Activated naive CD4-positive, alpha-beta T cell treated with anti-CD3 and anti-CD28 coated beads, Interleukin-2, amount 10 ng/mL, durations not matched to agents 7 days and 5 days (primary cell): ENCODE results near the gene AMER3.

Experiments used
- CTCF ChIA-PET: fragments of 350-600 bp; sonication (Branson Sonifier 250); formaldehyde crosslinking; loops from one replicate; lab custom pipeline; 2021; ENCODE audit warnings: antibody characterized with exemption; lab: Charles Lee
- DNase-seq: peaks from one replicate; pipeline ENCODE4 v3.0.0-alpha.2; 2020
- H3K27ac Mint-ChIP-seq: one replicate; pipeline ENCODE4 v1.8.0; 2021; ENCODE audit warnings: mild to moderate bottlenecking, moderate library complexity, mixed read lengths
- H3K27me3 Mint-ChIP-seq: one replicate; pipeline ENCODE4 v1.8.0; 2021; ENCODE audit warnings: mild to moderate bottlenecking, mixed read lengths
- H3K36me3 Mint-ChIP-seq: one replicate; pipeline ENCODE4 v1.8.0; 2021; ENCODE audit warnings: mixed read lengths
- H3K4me1 Mint-ChIP-seq: one replicate; pipeline ENCODE4 v1.8.0; 2021; ENCODE audit warnings: mixed read lengths
- H3K4me3 Mint-ChIP-seq: one replicate; pipeline ENCODE4 v1.8.0; 2021; ENCODE audit warnings: mild to moderate bottlenecking, moderate library complexity, mixed read lengths
- H3K9me3 Mint-ChIP-seq: one replicate; pipeline ENCODE4 v1.8.0; 2021; ENCODE audit warnings: mixed read lengths

AMER3 gene

DNA sequence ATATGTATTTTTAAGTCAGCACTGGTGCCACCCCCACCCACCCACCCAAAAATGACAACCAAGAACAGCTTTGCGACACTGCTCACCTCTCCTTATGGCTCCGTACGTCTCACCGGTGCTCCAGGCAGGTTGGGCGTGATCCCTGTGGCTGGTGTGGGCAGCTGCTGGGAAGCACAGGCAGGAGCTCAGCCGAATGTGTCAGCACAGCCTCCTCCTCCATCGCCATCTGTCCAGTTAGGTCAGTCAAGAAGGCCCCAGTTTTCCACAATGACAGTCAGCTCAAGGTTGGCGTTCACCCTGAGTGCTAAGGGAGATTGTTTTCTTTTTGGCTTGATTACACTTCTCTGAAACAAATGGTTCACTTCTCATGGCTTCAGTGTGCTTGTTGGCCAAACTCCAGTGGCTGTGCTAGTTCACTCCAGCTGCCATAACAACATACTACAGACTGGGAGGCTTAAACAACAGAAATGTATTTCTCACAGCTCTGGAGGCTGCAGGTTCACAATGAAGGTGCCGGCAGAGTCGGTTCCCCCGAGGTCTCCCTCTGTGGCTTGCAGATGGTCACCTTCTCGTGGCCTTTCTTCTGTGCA is 30.2 kb downstream of the AMER3 start:
- no peak overlapping the region for H3K27ac Mint-ChIP-seq
- DNase-seq = no peak
- no peaks in the 10 kb centered on the region for H3K9me3 Mint-ChIP-seq
- peaks cover 5% of the 10 kb centered on the region for H3K27me3 Mint-ChIP-seq
- H3K4me1 Mint-ChIP-seq = no peaks in the 10 kb centered on the region
- CTCF ChIA-PET = interaction anchor here (1.8 kb wide), 1 partner anchor 12 kb away, joined by 4 read pairs; no protein-coding TSS in a partner anchor
- no peak overlapping the region for H3K4me3 Mint-ChIP-seq
- no peaks in the 10 kb centered on the region for H3K36me3 Mint-ChIP-seq

- no peak for DNase-seq
- peaks cover 8% of the 10 kb centered on the region for H3K27me3 Mint-ChIP-seq
- CTCF ChIA-PET = interaction anchor here (0.7 to 1.8 kb wide), 2 partner anchors 11 to 368 kb away, joined by 3 to 4 read pairs; no protein-coding TSS in a partner anchor
- H3K27ac Mint-ChIP-seq = no peak overlapping the region
- no peaks in the 10 kb centered on the region for H3K4me1 Mint-ChIP-seq
- H3K9me3 Mint-ChIP-seq = no peaks in the 10 kb centered on the region
- no peaks in the 10 kb centered on the region for H3K36me3 Mint-ChIP-seq
- H3K4me3 Mint-ChIP-seq = no peak overlapping the region
Observed at GRCh38 chr2:130786076-130786475, 30.7 kb downstream of the AMER3 start.

- no peaks in the 10 kb centered on the region for H3K9me3 Mint-ChIP-seq
- H3K4me3 Mint-ChIP-seq = no peak overlapping the region
- CTCF ChIA-PET = no interaction called here
- H3K27me3 Mint-ChIP-seq = peaks cover 11% of the 10 kb centered on the region
- H3K4me1 Mint-ChIP-seq = no peaks in the 10 kb centered on the region
- DNase-seq = no peak
- H3K27ac Mint-ChIP-seq = no peak overlapping the region
- H3K36me3 Mint-ChIP-seq = no peaks in the 10 kb centered on the region
Observed at GRCh38 chr2:130787841-130788240, 32.5 kb downstream of the AMER3 start.

GRCh38 chr2:130790312-130790711 is 35.0 kb downstream of the AMER3 start:
- CTCF ChIA-PET = interaction anchor here (1.0 kb wide), 1 partner anchor 83 kb away, joined by 7 read pairs; no protein-coding TSS in a partner anchor
- DNase-seq = no peak
- peaks cover 12% of the 10 kb centered on the region for H3K27me3 Mint-ChIP-seq
- no peaks in the 10 kb centered on the region for H3K9me3 Mint-ChIP-seq
- no peak overlapping the region for H3K27ac Mint-ChIP-seq
- no peak overlapping the region for H3K4me3 Mint-ChIP-seq
- no peaks in the 10 kb centered on the region for H3K4me1 Mint-ChIP-seq
- no peaks in the 10 kb centered on the region for H3K36me3 Mint-ChIP-seq

- H3K4me3 Mint-ChIP-seq = no peak overlapping the region
- no peaks in the 10 kb centered on the region for H3K4me1 Mint-ChIP-seq
- no peaks in the 10 kb centered on the region for H3K36me3 Mint-ChIP-seq
- H3K9me3 Mint-ChIP-seq = no peaks in the 10 kb centered on the region
- CTCF ChIA-PET = interaction anchor here (0.6 to 1.0 kb wide), 2 partner anchors 62 to 83 kb away, joined by 3 to 7 read pairs; partner anchors contain the start of gene GPR148
- peaks cover 19% of the 10 kb centered on the region for H3K27me3 Mint-ChIP-seq
- no peak overlapping the region for H3K27ac Mint-ChIP-seq
- DNase-seq = no peak
Observed at GRCh38 chr2:130790804-130791616, 35.7 kb downstream of the AMER3 start.

DNA sequence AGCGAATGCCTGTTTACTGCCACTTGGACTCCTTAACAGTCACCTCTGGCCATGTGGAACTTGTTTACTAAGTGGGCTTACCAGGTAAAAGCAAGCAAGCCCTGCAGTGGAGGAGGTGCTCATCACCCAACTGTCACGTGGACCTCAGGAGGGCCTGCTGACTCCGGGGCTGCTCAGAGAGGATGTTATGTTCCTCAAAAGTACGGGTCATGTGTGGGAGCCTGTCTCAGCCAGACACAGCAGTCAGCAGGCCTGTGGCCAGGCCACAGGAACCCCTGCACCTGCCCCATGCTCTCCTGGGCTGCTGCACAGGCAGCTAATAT is 36.2 kb downstream of the AMER3 start:
- H3K36me3 Mint-ChIP-seq = no peaks in the 10 kb centered on the region
- DNase-seq = no peak
- no peak overlapping the region for H3K4me3 Mint-ChIP-seq
- peaks cover 24% of the 10 kb centered on the region for H3K27me3 Mint-ChIP-seq
- CTCF ChIA-PET = interaction anchor here (0.6 kb wide), 1 partner anchor 63 kb away, joined by 3 read pairs; the partner anchor contains the start of gene GPR148
- no peaks in the 10 kb centered on the region for H3K4me1 Mint-ChIP-seq
- no peak overlapping the region for H3K27ac Mint-ChIP-seq
- H3K9me3 Mint-ChIP-seq = no peaks in the 10 kb centered on the region

GRCh38 chr2:130795431-130795830 is 40.1 kb downstream of the AMER3 start:
- CTCF ChIA-PET = interaction anchor here (1.0 to 10.2 kb wide), 2 partner anchors 80 to 126 kb away, joined by 3 to 209 read pairs; no protein-coding TSS in a partner anchor
- DNase-seq = no peak
- Mint-ChIP-seq H3K27me3 (peaks cover 44% of the 10 kb centered on the region), H3K36me3 (no peaks in the 10 kb centered on the region), H3K4me1 (peaks cover 4% of the 10 kb centered on the region), H3K4me3 (no peak overlapping the region), H3K27ac (no peak overlapping the region), H3K9me3 (no peaks in the 10 kb centered on the region)

GRCh38 chr2:130796290-130796689 is 41.0 kb downstream of the AMER3 start:
- H3K9me3 Mint-ChIP-seq = no peaks in the 10 kb centered on the region
- DNase-seq = no peak
- no peak overlapping the region for H3K4me3 Mint-ChIP-seq
- H3K4me1 Mint-ChIP-seq = peaks cover 4% of the 10 kb centered on the region
- H3K27me3 Mint-ChIP-seq = peaks cover 43% of the 10 kb centered on the region
- H3K36me3 Mint-ChIP-seq = no peaks in the 10 kb centered on the region
- CTCF ChIA-PET = interaction anchor here (1.2 to 10.2 kb wide), 3 partner anchors 55 to 125 kb away, joined by 4 to 209 read pairs (median 44); no protein-coding TSS in a partner anchor
- H3K27ac Mint-ChIP-seq = no peak overlapping the region

GRCh38 chr2:130797493-130798435 is 42.4 kb downstream of the AMER3 start:
- Mint-ChIP-seq H3K4me1 (peaks cover 4% of the 10 kb centered on the region), H3K27ac (no peak overlapping the region), H3K36me3 (no peaks in the 10 kb centered on the region), H3K4me3 (peak overlapping the region; percentile 57), H3K9me3 (no peaks in the 10 kb centered on the region), H3K27me3 (peaks cover 42% of the 10 kb centered on the region)
- DNase-seq = peak; percentile 93
- CTCF ChIA-PET = interaction anchor here (0.6 to 10.2 kb wide), 23 partner anchors 12 to 311 kb away, joined by 3 to 209 read pairs (median 4); partner anchors contain the start of genes ARHGEF4 and GPR148

DNA sequence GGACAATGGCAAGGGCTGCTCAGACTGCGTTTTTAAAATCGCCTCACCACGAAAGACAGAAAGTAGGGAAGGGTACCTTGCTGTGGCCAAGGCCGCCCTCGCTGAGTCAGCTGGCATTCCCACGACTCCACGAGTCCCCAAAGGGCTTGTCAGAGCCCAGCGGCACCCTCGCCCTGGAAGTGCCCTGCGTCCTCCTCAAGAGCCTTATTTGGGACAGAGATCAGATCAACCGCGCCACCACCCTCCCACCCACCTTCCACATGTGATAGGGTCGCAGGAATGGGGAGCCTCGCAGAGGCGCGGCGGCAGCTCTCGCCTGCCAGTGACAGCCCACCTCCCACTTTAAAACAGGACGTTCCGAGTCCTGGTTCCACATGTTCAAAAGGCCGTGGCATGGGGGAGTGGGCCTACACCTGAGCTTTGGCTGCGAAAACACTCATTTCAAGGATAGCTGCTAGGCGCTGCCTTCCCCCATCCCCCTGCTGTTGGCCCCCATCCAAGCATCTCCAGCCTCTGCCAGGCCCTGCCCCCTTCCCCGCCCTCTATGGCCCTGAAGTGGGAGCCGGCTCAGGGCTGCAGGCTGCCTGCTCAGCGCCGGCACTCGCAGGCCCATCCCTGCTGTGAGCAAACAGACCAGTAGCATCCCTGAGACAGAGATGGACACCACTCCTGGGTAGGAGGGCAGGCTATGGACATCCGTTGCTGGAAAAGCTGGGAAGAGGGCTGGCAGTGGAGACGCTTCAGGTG is 43.3 kb downstream of the AMER3 start:
- Mint-ChIP-seq H3K9me3 (no peaks in the 10 kb centered on the region), H3K4me1 (peaks cover 4% of the 10 kb centered on the region), H3K27me3 (peaks cover 42% of the 10 kb centered on the region), H3K36me3 (no peaks in the 10 kb centered on the region), H3K4me3 (peak overlapping the region; percentile 57), H3K27ac (no peak overlapping the region)
- DNase-seq = no peak
- CTCF ChIA-PET = interaction anchor here (0.8 to 10.2 kb wide), 5 partner anchors 22 to 123 kb away, joined by 3 to 209 read pairs (median 26); no protein-coding TSS in a partner anchor

DNA sequence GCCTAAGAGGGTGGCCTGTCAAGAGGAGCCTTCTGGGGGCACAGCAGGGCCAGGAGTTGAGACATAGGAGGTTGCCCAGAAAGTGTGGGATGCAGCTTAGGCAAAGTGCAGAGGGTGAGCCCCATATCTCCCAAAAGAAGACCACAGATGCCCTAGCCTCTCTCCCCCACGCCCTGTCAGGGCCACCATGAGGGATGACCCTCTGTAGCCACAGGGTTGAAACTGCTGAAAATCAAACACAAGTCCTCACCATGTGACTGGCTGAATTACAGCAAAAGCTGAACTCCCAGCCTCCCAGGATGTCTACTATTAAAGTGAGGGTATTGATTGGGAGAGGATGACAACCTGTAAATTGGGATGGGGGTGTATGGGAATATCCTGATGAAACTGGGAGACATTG is 44.0 kb downstream of the AMER3 start:
- CTCF ChIA-PET = interaction anchor here (4.9 to 10.2 kb wide), 2 partner anchors 76 to 122 kb away, joined by 44 to 209 read pairs; no protein-coding TSS in a partner anchor
- no peaks in the 10 kb centered on the region for H3K36me3 Mint-ChIP-seq
- DNase-seq = no peak
- peaks cover 4% of the 10 kb centered on the region for H3K4me1 Mint-ChIP-seq
- H3K27me3 Mint-ChIP-seq = peaks cover 42% of the 10 kb centered on the region
- H3K4me3 Mint-ChIP-seq = no peak overlapping the region
- H3K9me3 Mint-ChIP-seq = no peaks in the 10 kb centered on the region
- H3K27ac Mint-ChIP-seq = no peak overlapping the region

GRCh38 chr2:130805613-130806012 is 50.3 kb downstream of the AMER3 start:
- Mint-ChIP-seq H3K4me3 (no peak overlapping the region), H3K27me3 (peaks cover 42% of the 10 kb centered on the region), H3K9me3 (no peaks in the 10 kb centered on the region), H3K27ac (no peak overlapping the region), H3K4me1 (peaks cover 4% of the 10 kb centered on the region), H3K36me3 (no peaks in the 10 kb centered on the region)
- DNase-seq = no peak
- CTCF ChIA-PET = no interaction called here

- Mint-ChIP-seq H3K9me3 (no peaks in the 10 kb centered on the region), H3K36me3 (no peaks in the 10 kb centered on the region), H3K27me3 (peaks cover 38% of the 10 kb centered on the region), H3K4me3 (no peak overlapping the region), H3K27ac (no peak overlapping the region), H3K4me1 (peaks cover 4% of the 10 kb centered on the region)
- CTCF ChIA-PET = interaction anchor here (0.7 kb wide), 1 partner anchor 650 kb away, joined by 4 read pairs; no protein-coding TSS in a partner anchor
- no peak for DNase-seq
Observed at GRCh38 chr2:130806370-130806769, 51.0 kb downstream of the AMER3 start.
